ENCODE data around the gene HORMAD1.

Gene HORMAD1

DNA sequence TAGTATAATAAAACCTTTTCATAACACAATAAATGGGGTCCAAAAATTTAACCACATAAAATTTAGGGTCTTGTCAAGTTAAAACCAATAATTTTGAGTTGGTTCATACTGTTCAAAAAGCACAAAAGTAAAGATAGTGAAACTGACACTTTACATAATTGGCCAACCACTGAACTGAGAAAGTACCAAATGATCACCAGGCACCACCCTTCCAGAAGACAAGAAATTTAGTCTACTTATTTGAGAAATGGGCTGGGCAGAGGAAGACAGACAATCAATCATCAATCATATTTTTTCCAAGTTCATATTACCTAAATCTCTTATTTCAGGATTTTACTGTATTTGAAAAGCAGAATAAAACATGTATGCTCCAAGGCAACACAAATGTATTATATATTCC lies 17.3 kb downstream of the HORMAD1 start:
- H3K4me3 ChIP-seq: no peak overlapping the region
- H4K20me1 ChIP-seq: no peaks in the 10 kb centered on the region
- TF ChIP-seq Cebpa-rat (IDR thresholded peaks at IDR 0.05): no peak
- H3K27me3 ChIP-seq: no peaks in the 10 kb centered on the region
- H3K9ac ChIP-seq: no peak overlapping the region
- no peaks in the 10 kb centered on the region for H3K9me3 ChIP-seq
- H3K36me3 ChIP-seq: no peaks in the 10 kb centered on the region
- no peaks in the 10 kb centered on the region for H3K4me1 ChIP-seq
- no peak overlapping the region for H3K4me2 ChIP-seq
- no peak overlapping the region for H3K27ac ChIP-seq

GRCh38 chr1:150696995-150697927 lies 23.4 kb downstream of the HORMAD1 start, which contains the start of gene GOLPH3L:
Gene GOLPH3L (minus strand): TSS chr1:150697154. CDS start chr1:150694838, 2,316 bp downstream.
- no peak for TF ChIP-seq Cebpa-rat (IDR thresholded peaks at IDR 0.05)
- H3K9me3 ChIP-seq: no peaks in the 10 kb centered on the region
- peak within 1 kb of the TSS; percentile 71; the same call in 1 of the 2 replicates for H3K9ac ChIP-seq
- peaks cover 5% of the 10 kb centered on the region; the same call in 1 of the 2 replicates for H4K20me1 ChIP-seq
- peaks cover 21% of the 10 kb centered on the region for H3K4me1 ChIP-seq
- H3K4me3 ChIP-seq: peak within 1 kb of the TSS; percentile 80
- peaks cover 29% of the 10 kb centered on the region for H3K36me3 ChIP-seq
- no peak within 1 kb of the TSS for H3K27ac ChIP-seq
- H3K4me2 ChIP-seq: peak within 1 kb of the TSS; percentile 89
- H3K27me3 ChIP-seq: no peaks in the 10 kb centered on the region

GRCh38 chr1:150696590-150696989 lies 24.1 kb downstream of the HORMAD1 start:
- Histone ChIP-seq H3K27ac (no peak overlapping the region), H3K9ac (peak overlapping the region; percentile 71; the same call in 1 of the 2 replicates), H3K27me3 (no peaks in the 10 kb centered on the region), H3K4me1 (peaks cover 21% of the 10 kb centered on the region), H3K36me3 (peaks cover 31% of the 10 kb centered on the region), H3K4me2 (peak overlapping the region; percentile 89), H3K4me3 (peak overlapping the region; percentile 80), H4K20me1 (peaks cover 5% of the 10 kb centered on the region; the same call in 1 of the 2 replicates), H3K9me3 (no peaks in the 10 kb centered on the region)
- TF ChIP-seq Cebpa-rat (IDR thresholded peaks at IDR 0.05): no peak

- TF ChIP-seq Cebpa-rat (IDR thresholded peaks at IDR 0.05): no peak
- H3K4me3 ChIP-seq: peak overlapping the region; percentile 80
- H3K4me1 ChIP-seq: peaks cover 21% of the 10 kb centered on the region
- no peaks in the 10 kb centered on the region for H3K9me3 ChIP-seq
- no peaks in the 10 kb centered on the region for H3K27me3 ChIP-seq
- H3K36me3 ChIP-seq: peaks cover 34% of the 10 kb centered on the region
- H4K20me1 ChIP-seq: peaks cover 5% of the 10 kb centered on the region; the same call in 1 of the 2 replicates
- H3K9ac ChIP-seq: peak overlapping the region; percentile 53; the same call in 1 of the 2 replicates
- no peak overlapping the region for H3K27ac ChIP-seq
- H3K4me2 ChIP-seq: peak overlapping the region; percentile 89
Observed at GRCh38 chr1:150696162-150696561, 24.5 kb downstream of the HORMAD1 start.

DNA sequence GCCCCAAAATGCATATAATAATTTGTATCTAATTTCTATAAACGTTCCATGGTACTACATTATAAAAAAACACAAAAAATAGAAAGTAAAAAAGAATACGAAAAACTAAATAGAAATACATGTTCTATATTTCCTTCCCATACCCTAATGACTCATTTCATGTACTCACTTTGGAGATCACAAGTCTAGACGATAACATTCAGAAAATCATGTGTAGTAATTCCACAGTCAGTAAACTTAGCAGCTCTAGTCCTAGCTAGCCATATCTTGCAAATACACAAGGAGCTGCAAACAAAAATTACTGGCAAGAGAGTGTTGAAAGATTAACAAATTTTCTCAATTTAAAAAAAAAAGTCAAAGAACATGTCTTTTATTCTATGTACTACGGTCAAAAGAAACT lies 25.1 kb downstream of the HORMAD1 start:
- peaks cover 40% of the 10 kb centered on the region for H3K36me3 ChIP-seq
- peak overlapping the region; percentile 89 for H3K4me2 ChIP-seq
- no peaks in the 10 kb centered on the region for H3K27me3 ChIP-seq
- no peak overlapping the region for H3K9ac ChIP-seq
- no peak overlapping the region for H3K27ac ChIP-seq
- H3K4me1 ChIP-seq: peaks cover 21% of the 10 kb centered on the region
- no peak overlapping the region for H3K4me3 ChIP-seq
- no peak for TF ChIP-seq Cebpa-rat (IDR thresholded peaks at IDR 0.05)
- H4K20me1 ChIP-seq: peaks cover 5% of the 10 kb centered on the region; the same call in 1 of the 2 replicates
- no peaks in the 10 kb centered on the region for H3K9me3 ChIP-seq

GRCh38 chr1:150692720-150693119 lies 28.0 kb downstream of the HORMAD1 start:
- TF ChIP-seq Cebpa-rat (IDR thresholded peaks at IDR 0.05): no peak
- H3K27ac ChIP-seq: no peak overlapping the region
- H3K4me1 ChIP-seq: peaks cover 18% of the 10 kb centered on the region
- peaks cover 5% of the 10 kb centered on the region; the same call in 1 of the 2 replicates for H4K20me1 ChIP-seq
- no peak overlapping the region for H3K9ac ChIP-seq
- no peak overlapping the region for H3K4me2 ChIP-seq
- H3K36me3 ChIP-seq: peaks cover 65% of the 10 kb centered on the region
- H3K27me3 ChIP-seq: no peaks in the 10 kb centered on the region
- H3K9me3 ChIP-seq: no peaks in the 10 kb centered on the region
- H3K4me3 ChIP-seq: no peak overlapping the region

DNA sequence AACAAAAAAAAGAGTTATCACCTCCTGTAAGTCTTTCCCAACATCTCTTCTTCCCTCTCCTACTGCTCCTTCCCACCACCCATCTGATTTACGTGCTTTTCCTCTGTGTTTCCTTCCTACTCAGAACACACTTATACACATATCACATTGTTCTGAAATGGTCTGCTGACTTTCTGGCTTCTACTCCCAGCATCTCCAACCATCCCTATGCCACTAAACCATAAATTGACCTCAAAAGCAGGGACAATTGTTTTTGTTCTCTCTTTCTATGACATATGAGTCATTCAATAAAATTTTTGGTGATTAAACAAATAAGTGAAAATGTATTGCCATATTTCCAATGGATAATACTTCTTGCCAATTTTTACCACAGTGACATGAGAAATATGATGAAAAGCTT lies 31.9 kb downstream of the HORMAD1 start:
- H3K9ac ChIP-seq: no peak overlapping the region
- peaks cover 62% of the 10 kb centered on the region for H3K36me3 ChIP-seq
- H3K4me3 ChIP-seq: no peak overlapping the region
- H3K4me2 ChIP-seq: no peak overlapping the region
- no peaks in the 10 kb centered on the region for H3K4me1 ChIP-seq
- no peak for TF ChIP-seq Cebpa-rat (IDR thresholded peaks at IDR 0.05)
- H3K9me3 ChIP-seq: no peaks in the 10 kb centered on the region
- no peaks in the 10 kb centered on the region for H4K20me1 ChIP-seq
- H3K27me3 ChIP-seq: no peaks in the 10 kb centered on the region
- no peak overlapping the region for H3K27ac ChIP-seq

DNA sequence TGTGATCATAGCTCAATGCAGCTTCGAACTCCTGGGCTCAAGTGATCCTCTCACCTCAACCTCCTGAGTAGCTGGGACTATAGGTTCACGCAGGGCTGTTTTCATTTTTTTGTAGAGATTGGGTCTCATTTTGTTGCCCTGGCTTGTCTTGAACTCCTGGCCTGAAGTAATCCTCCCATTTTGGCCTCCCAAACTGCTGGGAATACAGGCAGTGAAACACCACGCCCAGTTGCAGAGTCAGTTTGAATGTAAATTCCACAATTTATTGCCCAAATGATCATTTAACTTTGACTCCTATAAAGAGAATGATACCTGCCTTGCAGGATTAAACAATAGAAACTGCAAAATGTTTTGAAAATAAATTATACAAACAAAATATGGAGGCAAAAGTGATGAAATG lies 34.4 kb downstream of the HORMAD1 start:
- H3K9ac ChIP-seq: no peak overlapping the region
- no peaks in the 10 kb centered on the region for H4K20me1 ChIP-seq
- H3K4me3 ChIP-seq: no peak overlapping the region
- H3K9me3 ChIP-seq: no peaks in the 10 kb centered on the region
- peaks cover 60% of the 10 kb centered on the region for H3K36me3 ChIP-seq
- no peak for TF ChIP-seq Cebpa-rat (IDR thresholded peaks at IDR 0.05)
- no peak overlapping the region for H3K27ac ChIP-seq
- H3K4me2 ChIP-seq: no peak overlapping the region
- H3K4me1 ChIP-seq: no peaks in the 10 kb centered on the region
- no peaks in the 10 kb centered on the region for H3K27me3 ChIP-seq

DNA sequence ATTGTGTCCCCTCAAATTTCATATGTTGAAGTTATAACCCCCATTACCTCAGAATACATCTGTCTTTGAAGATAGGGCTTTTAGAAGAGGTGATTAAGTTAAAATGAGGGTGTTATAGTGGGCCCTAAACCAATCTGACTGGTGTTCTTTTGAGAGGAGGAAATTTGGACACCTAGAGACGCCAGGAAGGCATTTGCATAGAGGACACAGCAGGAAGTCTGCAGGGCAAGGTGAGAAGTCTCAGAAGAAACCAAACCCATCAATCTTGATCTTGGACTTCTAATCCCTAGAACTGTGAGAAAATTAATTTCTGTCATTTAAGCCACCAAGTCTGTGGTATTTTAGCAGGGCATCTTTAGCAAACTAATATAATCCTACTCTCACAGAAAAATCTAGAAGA lies 36.8 kb downstream of the HORMAD1 start:
- no peak for TF ChIP-seq Cebpa-rat (IDR thresholded peaks at IDR 0.05)
- Histone ChIP-seq H3K4me2 (no peak overlapping the region), H3K36me3 (peaks cover 55% of the 10 kb centered on the region), H4K20me1 (no peaks in the 10 kb centered on the region), H3K4me3 (no peak overlapping the region), H3K27ac (no peak overlapping the region), H3K27me3 (no peaks in the 10 kb centered on the region), H3K4me1 (no peaks in the 10 kb centered on the region), H3K9me3 (no peaks in the 10 kb centered on the region), H3K9ac (no peak overlapping the region)

GRCh38 chr1:150678988-150679387 lies 41.7 kb downstream of the HORMAD1 start:
- Histone ChIP-seq H3K27me3 (no peaks in the 10 kb centered on the region), H3K4me1 (no peaks in the 10 kb centered on the region), H3K9ac (no peak overlapping the region), H3K4me2 (no peak overlapping the region), H3K36me3 (peaks cover 60% of the 10 kb centered on the region), H4K20me1 (no peaks in the 10 kb centered on the region), H3K27ac (no peak overlapping the region), H3K4me3 (no peak overlapping the region), H3K9me3 (no peaks in the 10 kb centered on the region)
- TF ChIP-seq Cebpa-rat (IDR thresholded peaks at IDR 0.05): no peak

Measured in BLaER1 (cell line).